Renal cortex interstitium (tissue), 15 donors: Measurements from ENCODE around the gene DMRT3. TPM values are rescaled to one million over a fixed set of nuclear protein-coding genes. Genes with fewer than 3 reads are reported as not detected.

ENCODE experiments used
- DNase-seq, 11 donors: peaks; one replicate each; pipeline ENCODE4 v3.0.0-alpha.2; 2013; ENCODE audit warnings: low read depth in 9 of 11, low spot score in 4 of 11; ENCODE audit errors: extremely low read depth in 1 of 11
- long read RNA-seq, 16 experiments: transcript quantifications; one replicate each; lab custom pipeline, GENCODE V29; 2026
- polyA plus RNA-seq, 3 donors: library from polyadenylated mRNA; unstranded; fragments of 120-200 nt; gene quantifications; one replicate each; pipeline ENCODE4 v1.2.1, GENCODE V29; 2013; ENCODE audit not compliant: insufficient read length in 3 of 3

DMRT3 gene, protein sequence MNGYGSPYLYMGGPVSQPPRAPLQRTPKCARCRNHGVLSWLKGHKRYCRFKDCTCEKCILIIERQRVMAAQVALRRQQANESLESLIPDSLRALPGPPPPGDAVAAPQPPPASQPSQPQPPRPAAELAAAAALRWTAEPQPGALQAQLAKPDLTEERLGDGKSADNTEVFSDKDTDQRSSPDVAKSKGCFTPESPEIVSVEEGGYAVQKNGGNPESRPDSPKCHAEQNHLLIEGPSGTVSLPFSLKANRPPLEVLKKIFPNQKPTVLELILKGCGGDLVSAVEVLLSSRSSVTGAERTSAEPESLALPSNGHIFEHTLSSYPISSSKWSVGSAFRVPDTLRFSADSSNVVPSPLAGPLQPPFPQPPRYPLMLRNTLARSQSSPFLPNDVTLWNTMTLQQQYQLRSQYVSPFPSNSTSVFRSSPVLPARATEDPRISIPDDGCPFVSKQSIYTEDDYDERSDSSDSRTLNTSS
- 1 to 10 TPM; 1.2 to 3.2 (median 1.7) TPM for polyA plus RNA-seq
- long read RNA-seq, donor 1, partial matches to known transcripts, result 0 of 1 reads
- long read RNA-seq, donor 1, other reads (novel, unspliced or antisense), result 0 of 1 reads
- long read RNA-seq, donor 2, partial matches to known transcripts, result 0 of 1 reads
- long read RNA-seq, donor 2, other reads (novel, unspliced or antisense), result 0 of 1 reads
- long read RNA-seq, donor 3, result 0 reads
- long read RNA-seq, donor 4, partial matches to known transcripts, result 0 of 1 reads
- long read RNA-seq, donor 4, other reads (novel, unspliced or antisense), result 0 of 1 reads
- long read RNA-seq, donor 5, result 0 reads
- long read RNA-seq, donor 6, partial matches to known transcripts, result 0 of 1 reads
- long read RNA-seq, donor 6, other reads (novel, unspliced or antisense), result 0 of 1 reads
- long read RNA-seq, donor 7, partial matches to known transcripts, result 0 of 1 reads
- long read RNA-seq, donor 7, other reads (novel, unspliced or antisense), result 0 of 1 reads
- long read RNA-seq, donor 8, result 0 reads
- long read RNA-seq, donor 9, result 0 reads
- long read RNA-seq, donor 10, partial matches to known transcripts, result 0 of 1 reads
- long read RNA-seq, donor 10, other reads (novel, unspliced or antisense), result 0 of 1 reads
- long read RNA-seq, donor 11, result 0 reads
- long read RNA-seq, donor 12, result 0 reads
- long read RNA-seq, donor 13, result 0 reads
- long read RNA-seq, donor 14, result 0 reads
- long read RNA-seq, donor 15, result 0 reads
- long read RNA-seq, donor 16, result 0 reads

GRCh38 chr9:976258-976942 lies at the start of gene DMRT3:
TSS of gene DMRT3 (plus strand) at chr9:976655. CDS start at chr9:977002, 347 bp downstream.
- DNase-seq, result no peak

DNA sequence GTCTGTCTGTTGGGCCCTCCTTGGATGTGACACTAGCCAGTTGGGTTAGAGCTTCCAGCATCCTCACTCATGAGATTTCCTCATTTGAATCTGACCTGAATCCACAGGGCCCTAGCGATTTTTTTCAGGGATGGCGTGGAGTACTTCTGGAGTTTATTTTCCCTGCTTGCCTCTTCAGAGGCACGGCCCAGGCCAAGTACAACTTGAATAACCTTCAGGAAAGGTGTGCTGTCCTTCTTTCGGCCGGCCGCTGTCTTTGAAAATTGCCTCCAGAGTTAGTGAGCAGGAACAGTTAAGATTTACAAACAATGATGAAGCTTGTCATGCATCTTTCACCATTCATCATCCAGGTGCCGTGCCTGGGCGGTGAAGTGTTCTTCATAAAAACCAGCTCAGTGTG lies 49.5 kb upstream of the DMRT3 start:
- no peak for DNase-seq

- peak in 7 of 11 donors; percentile 33 to 60 (median 40) for DNase-seq
Observed at GRCh38 chr9:928363-929042, 48.0 kb upstream of the DMRT3 start.

- no peak for DNase-seq
Observed at GRCh38 chr9:929719-930118, 46.7 kb upstream of the DMRT3 start.

GRCh38 chr9:933356-933755 lies 43.1 kb upstream of the DMRT3 start:
- no peak for DNase-seq

- DNase-seq, result peak in 4 of 11 donors; percentile 14 to 48 (median 38)
Observed at GRCh38 chr9:935348-935965, 41.0 kb upstream of the DMRT3 start.

DNA sequence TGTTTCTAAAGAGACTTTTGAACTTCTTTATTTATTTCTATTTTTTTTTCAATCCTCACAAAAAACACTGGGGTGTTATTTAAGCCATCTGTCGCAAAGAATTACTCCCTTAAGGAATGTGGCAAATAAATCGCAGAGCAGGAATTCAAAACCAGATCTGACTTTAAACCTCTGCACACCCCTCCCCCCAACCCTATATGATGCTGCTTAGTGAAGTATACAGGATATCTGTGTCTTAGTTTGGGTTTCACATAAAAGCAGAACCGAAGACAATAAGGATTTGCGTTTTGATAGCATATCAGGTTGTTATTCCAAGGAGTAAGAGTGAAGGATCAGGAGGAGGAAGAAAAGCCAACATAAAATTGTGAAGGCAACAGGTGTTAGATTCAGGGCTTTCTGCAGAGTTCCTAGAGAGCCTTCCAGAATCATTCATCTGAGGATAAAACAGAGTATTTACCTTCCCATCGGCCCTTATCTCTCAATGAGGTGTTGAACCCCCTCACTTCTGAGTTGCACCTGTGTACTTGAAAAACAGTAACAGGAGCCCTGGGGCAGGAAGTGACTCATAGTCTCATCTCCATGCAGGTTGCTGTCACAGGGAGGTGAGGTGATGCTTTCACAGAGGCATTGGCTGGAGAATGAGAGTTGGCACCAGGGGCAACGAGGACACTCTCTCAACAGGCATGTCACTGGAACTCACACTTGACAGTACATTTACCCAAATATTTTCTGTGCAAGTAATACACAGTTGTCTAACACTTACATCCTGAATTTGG lies 33.5 kb upstream of the DMRT3 start:
- no peak for DNase-seq

DNA sequence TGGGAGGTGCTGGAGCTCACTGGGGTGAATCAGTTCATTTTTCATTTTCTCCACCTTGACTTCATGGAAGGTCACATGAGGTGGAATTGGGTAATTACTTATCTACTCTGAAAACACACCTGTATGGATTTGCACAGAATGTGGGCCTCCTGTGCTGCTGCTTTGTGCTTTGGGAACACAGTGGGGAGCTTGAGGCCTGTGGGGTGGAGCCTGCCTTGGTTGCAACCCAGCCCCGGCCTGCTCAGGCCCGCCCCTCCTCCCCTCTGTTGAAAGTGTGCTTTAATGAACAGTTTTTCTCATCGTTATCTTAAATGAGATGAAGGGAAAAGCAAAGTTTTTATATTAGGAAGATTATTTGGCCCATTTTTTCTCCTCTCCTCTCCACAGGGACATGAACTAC lies 28.5 kb upstream of the DMRT3 start:
- no peak for DNase-seq

DNA sequence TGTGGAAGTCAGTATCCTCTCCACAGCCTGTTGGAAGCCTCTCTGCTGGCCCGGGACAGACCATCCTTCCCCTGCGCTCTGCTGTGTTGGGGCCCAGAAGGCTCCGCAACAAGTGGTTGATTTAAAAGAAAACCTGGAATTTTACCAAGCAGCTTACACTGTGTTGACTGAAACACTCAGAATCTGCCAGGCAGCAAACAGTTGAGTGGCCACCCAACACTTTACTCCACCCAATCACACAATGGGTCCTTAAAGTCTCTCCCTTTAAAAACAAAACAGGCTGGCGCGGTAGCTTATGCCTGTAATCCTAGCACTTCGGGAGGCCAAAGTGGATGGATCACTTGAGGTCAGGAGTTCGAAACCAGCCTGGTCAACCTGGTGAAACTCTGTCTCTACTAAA lies 28.0 kb upstream of the DMRT3 start:
- no peak for DNase-seq

GRCh38 chr9:950139-950538 lies 26.3 kb upstream of the DMRT3 start:
- no peak for DNase-seq

DNA sequence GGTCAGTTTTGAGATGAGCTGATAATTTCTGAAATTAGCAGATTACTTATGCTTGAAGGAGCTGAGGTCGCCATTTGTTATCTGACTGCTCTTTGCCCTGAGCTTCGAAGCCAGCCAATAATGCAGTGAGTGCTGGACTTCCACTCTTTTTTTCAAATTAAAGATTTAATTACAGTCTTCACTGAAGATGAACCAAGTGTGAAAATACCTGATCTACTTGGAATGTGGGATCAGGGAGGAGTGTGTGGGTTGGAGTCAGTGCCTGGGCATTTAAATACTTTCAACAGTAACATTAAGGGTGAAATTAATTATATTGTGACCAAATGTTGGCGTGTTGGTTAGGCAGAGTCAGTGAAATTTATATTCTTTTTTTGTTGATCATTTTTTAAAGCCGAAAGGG lies 23.9 kb upstream of the DMRT3 start:
- DNase-seq, result peak in 1 of 11 donors; percentile 28

DNA sequence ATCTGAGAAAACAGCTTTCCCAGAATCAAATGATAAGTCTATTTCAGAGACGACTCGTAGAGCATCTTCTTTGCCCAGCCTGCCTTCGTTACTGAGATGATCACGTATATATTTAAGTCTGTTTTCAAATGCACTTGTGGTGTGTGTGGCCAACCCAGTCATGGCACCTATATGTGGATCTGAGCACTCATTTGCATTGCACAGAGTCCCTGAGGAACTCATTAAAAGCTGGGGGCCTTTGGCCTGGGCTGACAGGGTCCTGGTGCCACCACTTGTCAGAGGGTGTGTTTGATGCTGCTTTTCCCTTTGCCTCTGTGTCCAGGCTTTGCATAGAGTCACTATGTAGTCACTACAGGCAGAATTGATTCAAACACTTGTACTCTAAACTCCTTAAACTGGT lies 17.4 kb upstream of the DMRT3 start:
- no peak for DNase-seq

- no peak for DNase-seq
Observed at GRCh38 chr9:959914-960313, 16.5 kb upstream of the DMRT3 start.

GRCh38 chr9:962023-962422 lies 14.4 kb upstream of the DMRT3 start:
- DNase-seq, result no peak

GRCh38 chr9:965497-965896 lies 11.0 kb upstream of the DMRT3 start:
- DNase-seq, result no peak

GRCh38 chr9:966870-967269 lies 9.6 kb upstream of the DMRT3 start:
- no peak for DNase-seq

- no peak for DNase-seq
Observed at GRCh38 chr9:967436-967835, 9.0 kb upstream of the DMRT3 start.
